GM23338 (cell line): ENCODE data around the gene LARGE1.

Experiments used
- CREB1 ChIP-seq: fragments of 250-450 bp; sonication (Bioruptor Pico); IDR thresholded peaks from 2 replicates; pipeline ENCODE4 v1.5.0; 2020; ENCODE audit warnings: low read depth, mild to moderate bottlenecking, moderate library complexity
- EZH2 ChIP-seq: fragments of 200-600 bp; sonication (generic); IDR thresholded peaks from one replicate; pipeline ENCODE4 v1.8.0; 2017; ENCODE audit warnings: antibody characterized with exemption, mild to moderate bottlenecking, low read depth; ENCODE audit not compliant: unreplicated experiment
- EZH2phosphoT487 ChIP-seq: fragments of 200-600 bp; sonication (generic); IDR thresholded peaks from one replicate; pipeline ENCODE4 v1.8.1; 2018; ENCODE audit warnings: antibody characterized with exemption; ENCODE audit not compliant: unreplicated experiment
- JUNB ChIP-seq: IDR thresholded peaks from one replicate; pipeline ENCODE4 v1.6.1; 2016; ENCODE audit warnings: antibody characterized with exemption; ENCODE audit not compliant: unreplicated experiment
- NANOG ChIP-seq: IDR thresholded peaks from 2 replicates; pipeline ENCODE4 v1.6.1; 2016; ENCODE audit warnings: antibody characterized with exemption, borderline replicate concordance
- POLR2AphosphoS5 ChIP-seq: IDR thresholded peaks from 2 replicates; pipeline ENCODE4 v1.6.1; 2016; ENCODE audit warnings: antibody characterized with exemption, low read depth
- STAT1 ChIP-seq: IDR thresholded peaks from one replicate; pipeline ENCODE4 v1.6.1; 2016; ENCODE audit warnings: antibody characterized with exemption; ENCODE audit not compliant: unreplicated experiment
- TF ChIP-seq, protein P1 (sequence below), 2 experiments: fragments of 200-600 bp in 1 of 2; sonication (generic) in 1 of 2; conservative IDR thresholded peaks; 2 replicates each; pipeline versions ENCODE4 v1.5.1 to v1.6.1; 2016 to 2017; ENCODE audit warnings: antibody characterized with exemption in 2 of 2, low read depth in 2 of 2, mild to moderate bottlenecking in 2 of 2, moderate library complexity in 1 of 2
- TF ChIP-seq, protein P2 (sequence below): fragments of 250-450 bp; sonication (Bioruptor Pico); IDR thresholded peaks from 2 replicates; pipeline ENCODE4 v1.5.0; 2020; ENCODE audit warnings: mild to moderate bottlenecking, moderate library complexity
- TF ChIP-seq, protein P3 (sequence below): IDR thresholded peaks from one replicate; pipeline ENCODE4 v1.6.1; 2018; ENCODE audit warnings: antibody characterized with exemption; ENCODE audit not compliant: unreplicated experiment
- TF ChIP-seq, protein P4 (sequence below): IDR thresholded peaks from 2 replicates; pipeline ENCODE4 v1.6.1; 2016; ENCODE audit warnings: antibody characterized with exemption

DNA sequence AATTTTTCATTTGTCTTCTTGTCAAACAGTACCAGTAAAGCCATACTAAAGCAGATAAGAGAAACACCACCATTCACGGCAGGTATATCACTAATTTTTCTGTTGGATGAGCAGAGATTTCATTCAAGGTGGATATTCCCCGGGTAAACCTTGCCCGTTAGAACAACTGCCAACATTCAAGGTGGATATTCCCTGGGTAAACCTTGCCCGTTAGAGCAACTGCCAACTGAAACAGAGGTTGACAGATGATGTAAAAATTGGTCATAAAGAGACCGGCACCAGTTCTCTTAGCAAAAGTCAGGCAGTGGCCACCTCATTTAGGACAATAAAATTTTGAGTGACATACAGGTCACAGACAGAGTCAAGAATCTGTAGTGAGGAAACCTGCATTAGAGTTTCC lies 438.7 kb downstream of the LARGE1 start:
- no peak for TF ChIP-seq POLR2AphosphoS5
- no peak for TF ChIP-seq JUNB
- TF ChIP-seq, protein P1, sequence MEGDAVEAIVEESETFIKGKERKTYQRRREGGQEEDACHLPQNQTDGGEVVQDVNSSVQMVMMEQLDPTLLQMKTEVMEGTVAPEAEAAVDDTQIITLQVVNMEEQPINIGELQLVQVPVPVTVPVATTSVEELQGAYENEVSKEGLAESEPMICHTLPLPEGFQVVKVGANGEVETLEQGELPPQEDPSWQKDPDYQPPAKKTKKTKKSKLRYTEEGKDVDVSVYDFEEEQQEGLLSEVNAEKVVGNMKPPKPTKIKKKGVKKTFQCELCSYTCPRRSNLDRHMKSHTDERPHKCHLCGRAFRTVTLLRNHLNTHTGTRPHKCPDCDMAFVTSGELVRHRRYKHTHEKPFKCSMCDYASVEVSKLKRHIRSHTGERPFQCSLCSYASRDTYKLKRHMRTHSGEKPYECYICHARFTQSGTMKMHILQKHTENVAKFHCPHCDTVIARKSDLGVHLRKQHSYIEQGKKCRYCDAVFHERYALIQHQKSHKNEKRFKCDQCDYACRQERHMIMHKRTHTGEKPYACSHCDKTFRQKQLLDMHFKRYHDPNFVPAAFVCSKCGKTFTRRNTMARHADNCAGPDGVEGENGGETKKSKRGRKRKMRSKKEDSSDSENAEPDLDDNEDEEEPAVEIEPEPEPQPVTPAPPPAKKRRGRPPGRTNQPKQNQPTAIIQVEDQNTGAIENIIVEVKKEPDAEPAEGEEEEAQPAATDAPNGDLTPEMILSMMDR (conservative IDR thresholded peaks at IDR 0.05; ENCODE audit: low read depth in 2 of 2): no peak
- no peak for TF ChIP-seq EZH2phosphoT487
- no peak for TF ChIP-seq EZH2
- TF ChIP-seq CREB1 (CRISPR knock-in tag): no peak
- TF ChIP-seq, protein P2, sequence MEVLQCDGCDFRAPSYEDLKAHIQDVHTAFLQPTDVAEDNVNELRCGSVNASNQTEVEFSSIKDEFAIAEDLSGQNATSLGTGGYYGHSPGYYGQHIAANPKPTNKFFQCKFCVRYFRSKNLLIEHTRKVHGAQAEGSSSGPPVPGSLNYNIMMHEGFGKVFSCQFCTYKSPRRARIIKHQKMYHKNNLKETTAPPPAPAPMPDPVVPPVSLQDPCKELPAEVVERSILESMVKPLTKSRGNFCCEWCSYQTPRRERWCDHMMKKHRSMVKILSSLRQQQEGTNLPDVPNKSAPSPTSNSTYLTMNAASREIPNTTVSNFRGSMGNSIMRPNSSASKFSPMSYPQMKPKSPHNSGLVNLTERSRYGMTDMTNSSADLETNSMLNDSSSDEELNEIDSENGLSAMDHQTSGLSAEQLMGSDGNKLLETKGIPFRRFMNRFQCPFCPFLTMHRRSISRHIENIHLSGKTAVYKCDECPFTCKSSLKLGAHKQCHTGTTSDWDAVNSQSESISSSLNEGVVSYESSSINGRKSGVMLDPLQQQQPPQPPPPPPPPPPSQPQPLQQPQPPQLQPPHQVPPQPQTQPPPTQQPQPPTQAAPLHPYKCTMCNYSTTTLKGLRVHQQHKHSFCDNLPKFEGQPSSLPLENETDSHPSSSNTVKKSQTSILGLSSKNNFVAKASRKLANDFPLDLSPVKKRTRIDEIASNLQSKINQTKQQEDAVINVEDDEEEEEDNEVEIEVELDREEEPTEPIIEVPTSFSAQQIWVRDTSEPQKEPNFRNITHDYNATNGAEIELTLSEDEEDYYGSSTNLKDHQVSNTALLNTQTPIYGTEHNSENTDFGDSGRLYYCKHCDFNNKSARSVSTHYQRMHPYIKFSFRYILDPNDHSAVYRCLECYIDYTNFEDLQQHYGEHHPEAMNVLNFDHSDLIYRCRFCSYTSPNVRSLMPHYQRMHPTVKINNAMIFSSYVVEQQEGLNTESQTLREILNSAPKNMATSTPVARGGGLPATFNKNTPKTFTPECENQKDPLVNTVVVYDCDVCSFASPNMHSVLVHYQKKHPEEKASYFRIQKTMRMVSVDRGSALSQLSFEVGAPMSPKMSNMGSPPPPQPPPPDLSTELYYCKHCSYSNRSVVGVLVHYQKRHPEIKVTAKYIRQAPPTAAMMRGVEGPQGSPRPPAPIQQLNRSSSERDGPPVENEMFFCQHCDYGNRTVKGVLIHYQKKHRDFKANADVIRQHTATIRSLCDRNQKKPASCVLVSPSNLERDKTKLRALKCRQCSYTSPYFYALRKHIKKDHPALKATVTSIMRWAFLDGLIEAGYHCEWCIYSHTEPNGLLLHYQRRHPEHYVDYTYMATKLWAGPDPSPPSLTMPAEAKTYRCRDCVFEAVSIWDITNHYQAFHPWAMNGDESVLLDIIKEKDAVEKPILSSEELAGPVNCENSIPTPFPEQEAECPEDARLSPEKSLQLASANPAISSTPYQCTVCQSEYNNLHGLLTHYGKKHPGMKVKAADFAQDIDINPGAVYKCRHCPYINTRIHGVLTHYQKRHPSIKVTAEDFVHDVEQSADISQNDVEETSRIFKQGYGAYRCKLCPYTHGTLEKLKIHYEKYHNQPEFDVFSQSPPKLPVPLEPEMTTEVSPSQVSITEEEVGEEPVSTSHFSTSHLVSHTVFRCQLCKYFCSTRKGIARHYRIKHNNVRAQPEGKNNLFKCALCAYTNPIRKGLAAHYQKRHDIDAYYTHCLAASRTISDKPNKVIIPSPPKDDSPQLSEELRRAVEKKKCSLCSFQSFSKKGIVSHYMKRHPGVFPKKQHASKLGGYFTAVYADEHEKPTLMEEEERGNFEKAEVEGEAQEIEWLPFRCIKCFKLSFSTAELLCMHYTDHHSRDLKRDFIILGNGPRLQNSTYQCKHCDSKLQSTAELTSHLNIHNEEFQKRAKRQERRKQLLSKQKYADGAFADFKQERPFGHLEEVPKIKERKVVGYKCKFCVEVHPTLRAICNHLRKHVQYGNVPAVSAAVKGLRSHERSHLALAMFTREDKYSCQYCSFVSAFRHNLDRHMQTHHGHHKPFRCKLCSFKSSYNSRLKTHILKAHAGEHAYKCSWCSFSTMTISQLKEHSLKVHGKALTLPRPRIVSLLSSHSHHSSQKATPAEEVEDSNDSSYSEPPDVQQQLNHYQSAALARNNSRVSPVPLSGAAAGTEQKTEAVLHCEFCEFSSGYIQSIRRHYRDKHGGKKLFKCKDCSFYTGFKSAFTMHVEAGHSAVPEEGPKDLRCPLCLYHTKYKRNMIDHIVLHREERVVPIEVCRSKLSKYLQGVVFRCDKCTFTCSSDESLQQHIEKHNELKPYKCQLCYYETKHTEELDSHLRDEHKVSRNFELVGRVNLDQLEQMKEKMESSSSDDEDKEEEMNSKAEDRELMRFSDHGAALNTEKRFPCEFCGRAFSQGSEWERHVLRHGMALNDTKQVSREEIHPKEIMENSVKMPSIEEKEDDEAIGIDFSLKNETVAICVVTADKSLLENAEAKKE (CRISPR knock-in tag): no peak
- TF ChIP-seq, protein P3, sequence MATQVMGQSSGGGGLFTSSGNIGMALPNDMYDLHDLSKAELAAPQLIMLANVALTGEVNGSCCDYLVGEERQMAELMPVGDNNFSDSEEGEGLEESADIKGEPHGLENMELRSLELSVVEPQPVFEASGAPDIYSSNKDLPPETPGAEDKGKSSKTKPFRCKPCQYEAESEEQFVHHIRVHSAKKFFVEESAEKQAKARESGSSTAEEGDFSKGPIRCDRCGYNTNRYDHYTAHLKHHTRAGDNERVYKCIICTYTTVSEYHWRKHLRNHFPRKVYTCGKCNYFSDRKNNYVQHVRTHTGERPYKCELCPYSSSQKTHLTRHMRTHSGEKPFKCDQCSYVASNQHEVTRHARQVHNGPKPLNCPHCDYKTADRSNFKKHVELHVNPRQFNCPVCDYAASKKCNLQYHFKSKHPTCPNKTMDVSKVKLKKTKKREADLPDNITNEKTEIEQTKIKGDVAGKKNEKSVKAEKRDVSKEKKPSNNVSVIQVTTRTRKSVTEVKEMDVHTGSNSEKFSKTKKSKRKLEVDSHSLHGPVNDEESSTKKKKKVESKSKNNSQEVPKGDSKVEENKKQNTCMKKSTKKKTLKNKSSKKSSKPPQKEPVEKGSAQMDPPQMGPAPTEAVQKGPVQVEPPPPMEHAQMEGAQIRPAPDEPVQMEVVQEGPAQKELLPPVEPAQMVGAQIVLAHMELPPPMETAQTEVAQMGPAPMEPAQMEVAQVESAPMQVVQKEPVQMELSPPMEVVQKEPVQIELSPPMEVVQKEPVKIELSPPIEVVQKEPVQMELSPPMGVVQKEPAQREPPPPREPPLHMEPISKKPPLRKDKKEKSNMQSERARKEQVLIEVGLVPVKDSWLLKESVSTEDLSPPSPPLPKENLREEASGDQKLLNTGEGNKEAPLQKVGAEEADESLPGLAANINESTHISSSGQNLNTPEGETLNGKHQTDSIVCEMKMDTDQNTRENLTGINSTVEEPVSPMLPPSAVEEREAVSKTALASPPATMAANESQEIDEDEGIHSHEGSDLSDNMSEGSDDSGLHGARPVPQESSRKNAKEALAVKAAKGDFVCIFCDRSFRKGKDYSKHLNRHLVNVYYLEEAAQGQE: no peak
- no peak for TF ChIP-seq NANOG
- no peak for TF ChIP-seq STAT1
- TF ChIP-seq, protein P4, sequence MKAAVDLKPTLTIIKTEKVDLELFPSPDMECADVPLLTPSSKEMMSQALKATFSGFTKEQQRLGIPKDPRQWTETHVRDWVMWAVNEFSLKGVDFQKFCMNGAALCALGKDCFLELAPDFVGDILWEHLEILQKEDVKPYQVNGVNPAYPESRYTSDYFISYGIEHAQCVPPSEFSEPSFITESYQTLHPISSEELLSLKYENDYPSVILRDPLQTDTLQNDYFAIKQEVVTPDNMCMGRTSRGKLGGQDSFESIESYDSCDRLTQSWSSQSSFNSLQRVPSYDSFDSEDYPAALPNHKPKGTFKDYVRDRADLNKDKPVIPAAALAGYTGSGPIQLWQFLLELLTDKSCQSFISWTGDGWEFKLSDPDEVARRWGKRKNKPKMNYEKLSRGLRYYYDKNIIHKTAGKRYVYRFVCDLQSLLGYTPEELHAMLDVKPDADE: no peak
